ENCODE measurements around the gene NAP1L3. TPM values are rescaled to one million over a fixed set of nuclear protein-coding genes. Genes with fewer than 3 reads are reported as not detected.

NAP1L3 gene
- polyA plus RNA-seq, 1 donor (not counting 4 experiments of a cell fraction or from before 2014, with no cell fraction given), result 0.55 TPM

GRCh38 chrX:93703701-93704100 is 30.3 kb upstream of the NAP1L3 start:
- no peak overlapping the region for H3K4me3 ChIP-seq (ENCODE audit: control insufficient read depth in 2 of 3, extremely low read depth in 1 of 3, insufficient read depth in 2 of 3, low read depth in 1 of 3, low read length in 3 of 3)
- H3K9me1 ChIP-seq (ENCODE audit: control insufficient read depth, extremely low read depth, insufficient read depth, low read length), result no peaks in the 10 kb centered on the region
- H4K20me1 ChIP-seq (ENCODE audit: control insufficient read depth, extremely low read depth, insufficient read depth, low read length), result no peaks in the 10 kb centered on the region
- no peak for DNase-seq (ENCODE audit: low read depth, low spot score)
- TF ChIP-seq EZH2 (IDR thresholded peaks at IDR 0.05; ENCODE audit: low read length), result no peak
- TF ChIP-seq, protein P1, sequence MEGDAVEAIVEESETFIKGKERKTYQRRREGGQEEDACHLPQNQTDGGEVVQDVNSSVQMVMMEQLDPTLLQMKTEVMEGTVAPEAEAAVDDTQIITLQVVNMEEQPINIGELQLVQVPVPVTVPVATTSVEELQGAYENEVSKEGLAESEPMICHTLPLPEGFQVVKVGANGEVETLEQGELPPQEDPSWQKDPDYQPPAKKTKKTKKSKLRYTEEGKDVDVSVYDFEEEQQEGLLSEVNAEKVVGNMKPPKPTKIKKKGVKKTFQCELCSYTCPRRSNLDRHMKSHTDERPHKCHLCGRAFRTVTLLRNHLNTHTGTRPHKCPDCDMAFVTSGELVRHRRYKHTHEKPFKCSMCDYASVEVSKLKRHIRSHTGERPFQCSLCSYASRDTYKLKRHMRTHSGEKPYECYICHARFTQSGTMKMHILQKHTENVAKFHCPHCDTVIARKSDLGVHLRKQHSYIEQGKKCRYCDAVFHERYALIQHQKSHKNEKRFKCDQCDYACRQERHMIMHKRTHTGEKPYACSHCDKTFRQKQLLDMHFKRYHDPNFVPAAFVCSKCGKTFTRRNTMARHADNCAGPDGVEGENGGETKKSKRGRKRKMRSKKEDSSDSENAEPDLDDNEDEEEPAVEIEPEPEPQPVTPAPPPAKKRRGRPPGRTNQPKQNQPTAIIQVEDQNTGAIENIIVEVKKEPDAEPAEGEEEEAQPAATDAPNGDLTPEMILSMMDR (optimal IDR thresholded peaks at IDR 0.05 in 1 of 3, IDR thresholded peaks at IDR 0.05 in 1 of 3, conservative IDR thresholded peaks at IDR 0.05 in 1 of 3; ENCODE audit: extremely low read depth in 1 of 3, insufficient read depth in 2 of 3, low read length in 3 of 3), result no peak
- H3K4me1 ChIP-seq (ENCODE audit: control insufficient read depth, extremely low read depth, insufficient read depth, low read length), result no peaks in the 10 kb centered on the region
- no peak overlapping the region for H3K27ac ChIP-seq (ENCODE audit: control insufficient read depth, insufficient read depth, low read length)
- H3K36me3 ChIP-seq (ENCODE audit: control insufficient read depth in 2 of 2, extremely low read depth in 1 of 2, insufficient read depth in 2 of 2, low read length in 2 of 2), result no peaks in the 10 kb centered on the region
- H3K9me3 ChIP-seq (ENCODE audit: control insufficient read depth, low read depth, low read length), result no peaks in the 10 kb centered on the region
- H2AFZ ChIP-seq (ENCODE audit: control insufficient read depth, low read length), result no peak overlapping the region
- no peak overlapping the region for H3K4me2 ChIP-seq (ENCODE audit: control insufficient read depth, extremely low read depth, insufficient read depth, low read depth, low read length)
- H3K9ac ChIP-seq (ENCODE audit: control insufficient read depth, extremely low read depth, insufficient read depth, low read length), result no peak overlapping the region
- no peaks in the 10 kb centered on the region for H3K27me3 ChIP-seq (ENCODE audit: control insufficient read depth, extremely low read depth, insufficient read depth, low read length)
- dilution Hi-C loops (cut with MboI; ENCODE audit: extremely low pct_ligation_motif_present, low sequenced_read_pairs), result no loop called here
- no peak for FAIRE-seq
- no peaks in the 10 kb centered on the region for H3K79me2 ChIP-seq (ENCODE audit: control insufficient read depth, insufficient read depth, low read length)

GRCh38 chrX:93695981-93696380 is 22.6 kb upstream of the NAP1L3 start:
- Histone ChIP-seq H3K4me2 (ENCODE audit: control insufficient read depth, extremely low read depth, insufficient read depth, low read depth, low read length) (no peak overlapping the region), H3K4me3 (ENCODE audit: control insufficient read depth in 2 of 3, extremely low read depth in 1 of 3, insufficient read depth in 2 of 3, low read depth in 1 of 3, low read length in 3 of 3) (no peak overlapping the region), H2AFZ (ENCODE audit: control insufficient read depth, low read length) (no peak overlapping the region), H3K36me3 (ENCODE audit: control insufficient read depth in 2 of 2, extremely low read depth in 1 of 2, insufficient read depth in 2 of 2, low read length in 2 of 2) (no peaks in the 10 kb centered on the region), H3K9me3 (ENCODE audit: control insufficient read depth, low read depth, low read length) (no peaks in the 10 kb centered on the region), H3K4me1 (ENCODE audit: control insufficient read depth, extremely low read depth, insufficient read depth, low read length) (no peaks in the 10 kb centered on the region), H3K27ac (ENCODE audit: control insufficient read depth, insufficient read depth, low read length) (no peak overlapping the region), H3K79me2 (ENCODE audit: control insufficient read depth, insufficient read depth, low read length) (no peaks in the 10 kb centered on the region), H3K9me1 (ENCODE audit: control insufficient read depth, extremely low read depth, insufficient read depth, low read length) (no peaks in the 10 kb centered on the region), H3K9ac (ENCODE audit: control insufficient read depth, extremely low read depth, insufficient read depth, low read length) (no peak overlapping the region), H4K20me1 (ENCODE audit: control insufficient read depth, extremely low read depth, insufficient read depth, low read length) (no peaks in the 10 kb centered on the region), H3K27me3 (ENCODE audit: control insufficient read depth, extremely low read depth, insufficient read depth, low read length) (no peaks in the 10 kb centered on the region)
- no peak for TF ChIP-seq EZH2 (IDR thresholded peaks at IDR 0.05; ENCODE audit: low read length)
- TF ChIP-seq, protein P1 (optimal IDR thresholded peaks at IDR 0.05 in 1 of 3, IDR thresholded peaks at IDR 0.05 in 1 of 3, conservative IDR thresholded peaks at IDR 0.05 in 1 of 3; ENCODE audit: extremely low read depth in 1 of 3, insufficient read depth in 2 of 3, low read length in 3 of 3), result no peak
- dilution Hi-C loops (cut with MboI; ENCODE audit: extremely low pct_ligation_motif_present, low sequenced_read_pairs), result no loop called here
- FAIRE-seq, result no peak
- no peak for DNase-seq (ENCODE audit: low read depth, low spot score)

Data from keratinocyte (primary cell).